NCI-H1436 treated with DMSO at 0.1 percent for 48 hours (cell line): Measurements from ENCODE around the gene NUDT19.
"Not testable (repeated sequence)": the region's sequence is repeated elsewhere in the genome, so short reads cannot be mapped to it uniquely, and the experiment has no call there.

Source experiments
- DNase-seq: peaks from one replicate; lab custom pipeline; 2025; lab: John Stamatoyannopoulos, UW

Gene NUDT19

GRCh38 chr19:32716203-32716602, 24.6 kb downstream of the NUDT19 start:
- DNase-seq, result not testable (repeated sequence)

- DNase-seq, result no peak
These were observed 25.9 kb downstream of the NUDT19 start for GRCh38 chr19:32717496-32717895.

- DNase-seq, result no peak
These were observed 26.7 kb downstream of the NUDT19 start for GRCh38 chr19:32718286-32718685.

GRCh38 chr19:32719611-32720059, 28.0 kb downstream of the NUDT19 start, which contains the start of gene TDRD12:
TDRD12 (plus strand) TSS chr19:32719767; CDS start chr19:32720073, 306 bp downstream.
- DNase-seq, result no peak

- DNase-seq, result no peak
These were observed 28.8 kb downstream of the NUDT19 start for GRCh38 chr19:32720216-32720935.

- no peak for DNase-seq
These were observed 29.3 kb downstream of the NUDT19 start for GRCh38 chr19:32720936-32721250.

- DNase-seq, result no peak
These were observed 44.3 kb downstream of the NUDT19 start for GRCh38 chr19:32735936-32736335.

GRCh38 chr19:32743021-32743420, 51.4 kb downstream of the NUDT19 start:
- no peak for DNase-seq

- DNase-seq, result no peak
These were observed 51.8 kb downstream of the NUDT19 start for GRCh38 chr19:32743447-32743846.

GRCh38 chr19:32744555-32745325, 53.1 kb downstream of the NUDT19 start:
- DNase-seq, result no peak

- not testable (repeated sequence) for DNase-seq
These were observed 54.1 kb downstream of the NUDT19 start for GRCh38 chr19:32745594-32746251.

- not testable (repeated sequence) for DNase-seq
These were observed 55.1 kb downstream of the NUDT19 start for GRCh38 chr19:32746631-32747196.

GRCh38 chr19:32748497-32748896, 56.9 kb downstream of the NUDT19 start:
- no peak for DNase-seq

- no peak for DNase-seq
These were observed 57.3 kb downstream of the NUDT19 start for GRCh38 chr19:32748948-32749347.

- no peak for DNase-seq
These were observed 57.7 kb downstream of the NUDT19 start for GRCh38 chr19:32749361-32749760.

GRCh38 chr19:32750441-32751055, 58.9 kb downstream of the NUDT19 start:
- no peak for DNase-seq

GRCh38 chr19:32751066-32751465, 59.4 kb downstream of the NUDT19 start:
- no peak for DNase-seq

- DNase-seq, result no peak
These were observed 65.6 kb downstream of the NUDT19 start for GRCh38 chr19:32757189-32757588.
